ENCODE measurements around the gene HDAC4.

Gene HDAC4

GRCh38 chr2:239372835-239373234 lies 28.0 kb downstream of the HDAC4 start:
- TF ChIP-seq TAF1 (IDR thresholded peaks at IDR 0.05; ENCODE audit: low read depth) (no peak), YY1 (IDR thresholded peaks at IDR 0.05; ENCODE audit: low read depth) (no peak), NFIC (IDR thresholded peaks at IDR 0.05) (no peak), FOXM1 (IDR thresholded peaks at IDR 0.05; ENCODE audit: borderline replicate concordance, low read depth) (no peak), USF1 (IDR thresholded peaks at IDR 0.05) (no peak), CREB1 (IDR thresholded peaks at IDR 0.05; ENCODE audit: low read depth) (no peak), EGR1 (IDR thresholded peaks at IDR 0.05) (no peak), TCF12 (IDR thresholded peaks at IDR 0.05; ENCODE audit: low read depth) (no peak), TEAD4 (IDR thresholded peaks at IDR 0.05) (no peak), ZBTB7A (IDR thresholded peaks at IDR 0.05; ENCODE audit: low read depth) (no peak), RAD21 (IDR thresholded peaks at IDR 0.05; ENCODE audit: low read depth) (no peak)

GRCh38 chr2:239371726-239372686 lies 28.8 kb downstream of the HDAC4 start:
- TF ChIP-seq CEBPB (IDR thresholded peaks at IDR 0.05), result no peak
- no peak for TF ChIP-seq RAD21 (IDR thresholded peaks at IDR 0.05; ENCODE audit: low read depth)
- TF ChIP-seq EGR1 (IDR thresholded peaks at IDR 0.05), result no peak
- no peak for TF ChIP-seq YY1 (IDR thresholded peaks at IDR 0.05; ENCODE audit: low read depth)
- TF ChIP-seq USF1 (IDR thresholded peaks at IDR 0.05), result no peak
- TF ChIP-seq, protein P1, sequence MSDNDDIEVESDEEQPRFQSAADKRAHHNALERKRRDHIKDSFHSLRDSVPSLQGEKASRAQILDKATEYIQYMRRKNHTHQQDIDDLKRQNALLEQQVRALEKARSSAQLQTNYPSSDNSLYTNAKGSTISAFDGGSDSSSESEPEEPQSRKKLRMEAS (IDR thresholded peaks at IDR 0.05), result no peak
- no peak for TF ChIP-seq TCF12 (IDR thresholded peaks at IDR 0.05; ENCODE audit: low read depth)
- no peak for TF ChIP-seq TAF1 (IDR thresholded peaks at IDR 0.05; ENCODE audit: low read depth)
- TF ChIP-seq CREB1 (IDR thresholded peaks at IDR 0.05; ENCODE audit: low read depth), result no peak
- TF ChIP-seq, protein P2, sequence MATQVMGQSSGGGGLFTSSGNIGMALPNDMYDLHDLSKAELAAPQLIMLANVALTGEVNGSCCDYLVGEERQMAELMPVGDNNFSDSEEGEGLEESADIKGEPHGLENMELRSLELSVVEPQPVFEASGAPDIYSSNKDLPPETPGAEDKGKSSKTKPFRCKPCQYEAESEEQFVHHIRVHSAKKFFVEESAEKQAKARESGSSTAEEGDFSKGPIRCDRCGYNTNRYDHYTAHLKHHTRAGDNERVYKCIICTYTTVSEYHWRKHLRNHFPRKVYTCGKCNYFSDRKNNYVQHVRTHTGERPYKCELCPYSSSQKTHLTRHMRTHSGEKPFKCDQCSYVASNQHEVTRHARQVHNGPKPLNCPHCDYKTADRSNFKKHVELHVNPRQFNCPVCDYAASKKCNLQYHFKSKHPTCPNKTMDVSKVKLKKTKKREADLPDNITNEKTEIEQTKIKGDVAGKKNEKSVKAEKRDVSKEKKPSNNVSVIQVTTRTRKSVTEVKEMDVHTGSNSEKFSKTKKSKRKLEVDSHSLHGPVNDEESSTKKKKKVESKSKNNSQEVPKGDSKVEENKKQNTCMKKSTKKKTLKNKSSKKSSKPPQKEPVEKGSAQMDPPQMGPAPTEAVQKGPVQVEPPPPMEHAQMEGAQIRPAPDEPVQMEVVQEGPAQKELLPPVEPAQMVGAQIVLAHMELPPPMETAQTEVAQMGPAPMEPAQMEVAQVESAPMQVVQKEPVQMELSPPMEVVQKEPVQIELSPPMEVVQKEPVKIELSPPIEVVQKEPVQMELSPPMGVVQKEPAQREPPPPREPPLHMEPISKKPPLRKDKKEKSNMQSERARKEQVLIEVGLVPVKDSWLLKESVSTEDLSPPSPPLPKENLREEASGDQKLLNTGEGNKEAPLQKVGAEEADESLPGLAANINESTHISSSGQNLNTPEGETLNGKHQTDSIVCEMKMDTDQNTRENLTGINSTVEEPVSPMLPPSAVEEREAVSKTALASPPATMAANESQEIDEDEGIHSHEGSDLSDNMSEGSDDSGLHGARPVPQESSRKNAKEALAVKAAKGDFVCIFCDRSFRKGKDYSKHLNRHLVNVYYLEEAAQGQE (IDR thresholded peaks at IDR 0.05; ENCODE audit: low read depth), result no peak
- no peak for TF ChIP-seq EP300 (IDR thresholded peaks at IDR 0.05; ENCODE audit: borderline replicate concordance)
- TF ChIP-seq TEAD4 (IDR thresholded peaks at IDR 0.05), result no peak
- no peak for TF ChIP-seq ZBTB7A (IDR thresholded peaks at IDR 0.05; ENCODE audit: low read depth)
- no peak for TF ChIP-seq FOXM1 (IDR thresholded peaks at IDR 0.05; ENCODE audit: borderline replicate concordance, low read depth)
- TF ChIP-seq NFIC (IDR thresholded peaks at IDR 0.05), result no peak

DNA sequence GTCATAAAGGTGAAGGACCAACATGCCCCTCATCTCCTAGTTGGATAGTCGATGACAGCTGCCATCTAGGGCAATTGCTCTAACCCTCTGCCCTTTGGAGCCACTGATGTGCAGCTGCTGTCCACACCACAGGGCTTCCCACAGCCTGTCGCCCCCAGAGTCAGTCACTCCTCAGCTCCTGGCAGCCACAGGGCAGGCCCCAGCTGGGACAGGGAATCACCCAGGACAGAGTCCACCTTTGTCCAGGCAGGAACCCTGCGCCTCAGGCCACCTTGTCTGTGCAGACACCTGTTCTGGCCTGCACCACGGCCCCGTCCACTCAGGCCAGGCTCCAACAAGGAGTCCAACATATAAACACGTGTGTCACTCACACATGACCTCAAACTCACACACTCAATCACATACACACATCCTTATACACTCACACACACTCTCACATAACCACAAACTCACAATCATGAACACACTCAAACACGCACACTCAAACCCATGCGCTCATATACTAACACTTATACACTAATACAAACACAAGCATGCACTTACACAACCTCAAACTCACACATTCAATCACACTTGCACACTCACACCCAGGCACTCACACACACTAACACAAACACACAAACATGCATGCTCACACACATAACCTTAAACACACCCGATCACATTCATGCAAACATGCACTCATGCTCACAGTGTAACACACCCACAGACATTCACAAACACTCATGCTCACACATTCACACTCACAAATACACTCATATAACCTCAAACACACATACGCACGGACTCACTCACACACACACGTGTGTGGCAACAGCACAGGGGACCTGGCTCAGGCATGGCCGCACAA lies 29.7 kb downstream of the HDAC4 start:
- TF ChIP-seq TCF12 (IDR thresholded peaks at IDR 0.05; ENCODE audit: low read depth) (no peak), FOXM1 (IDR thresholded peaks at IDR 0.05; ENCODE audit: borderline replicate concordance, low read depth) (no peak), NFIC (IDR thresholded peaks at IDR 0.05) (no peak), CEBPB (IDR thresholded peaks at IDR 0.05) (no peak), USF1 (IDR thresholded peaks at IDR 0.05) (no peak), EGR1 (IDR thresholded peaks at IDR 0.05) (no peak), TAF1 (IDR thresholded peaks at IDR 0.05; ENCODE audit: low read depth) (no peak), TEAD4 (IDR thresholded peaks at IDR 0.05) (no peak), RAD21 (IDR thresholded peaks at IDR 0.05; ENCODE audit: low read depth) (no peak), CREB1 (IDR thresholded peaks at IDR 0.05; ENCODE audit: low read depth) (no peak), ZBTB7A (IDR thresholded peaks at IDR 0.05; ENCODE audit: low read depth) (no peak), EP300 (IDR thresholded peaks at IDR 0.05; ENCODE audit: borderline replicate concordance) (no peak), YY1 (IDR thresholded peaks at IDR 0.05; ENCODE audit: low read depth) (no peak)
- TF ChIP-seq, protein P1 (IDR thresholded peaks at IDR 0.05), result no peak
- TF ChIP-seq, protein P2 (IDR thresholded peaks at IDR 0.05; ENCODE audit: low read depth), result no peak

DNA sequence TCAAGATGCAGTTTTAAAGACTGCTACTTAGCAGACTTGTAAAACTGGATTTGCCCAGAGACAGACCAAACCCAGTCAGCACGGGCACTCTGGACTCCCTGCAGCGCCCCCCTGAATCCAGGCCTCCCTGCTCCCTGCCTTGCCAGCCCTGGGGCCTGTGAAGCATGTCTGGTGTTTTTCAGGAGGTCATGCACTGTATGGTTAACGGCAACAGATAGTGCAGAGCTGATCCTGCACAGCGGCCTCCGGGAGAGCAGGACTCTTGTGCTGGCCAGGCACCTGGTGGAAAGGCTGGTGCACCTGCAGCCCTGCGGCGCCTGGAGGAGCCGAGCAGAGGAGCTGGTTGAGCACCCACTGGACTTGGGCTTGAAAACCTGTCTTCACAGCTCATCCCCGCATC lies 30.4 kb downstream of the HDAC4 start:
- TF ChIP-seq, protein P2 (IDR thresholded peaks at IDR 0.05; ENCODE audit: low read depth), result no peak
- TF ChIP-seq FOXM1 (IDR thresholded peaks at IDR 0.05; ENCODE audit: borderline replicate concordance, low read depth), result no peak

All from Ishikawa (cell line).